ENCODE results near the gene MAP1LC3A. TPM values are rescaled to one million over a fixed set of nuclear protein-coding genes. Genes with fewer than 3 reads are reported as not detected.

Gene MAP1LC3A
- total RNA-seq, 2 donors from 2014 or later: 44.8 to 46.2 TPM

DNA sequence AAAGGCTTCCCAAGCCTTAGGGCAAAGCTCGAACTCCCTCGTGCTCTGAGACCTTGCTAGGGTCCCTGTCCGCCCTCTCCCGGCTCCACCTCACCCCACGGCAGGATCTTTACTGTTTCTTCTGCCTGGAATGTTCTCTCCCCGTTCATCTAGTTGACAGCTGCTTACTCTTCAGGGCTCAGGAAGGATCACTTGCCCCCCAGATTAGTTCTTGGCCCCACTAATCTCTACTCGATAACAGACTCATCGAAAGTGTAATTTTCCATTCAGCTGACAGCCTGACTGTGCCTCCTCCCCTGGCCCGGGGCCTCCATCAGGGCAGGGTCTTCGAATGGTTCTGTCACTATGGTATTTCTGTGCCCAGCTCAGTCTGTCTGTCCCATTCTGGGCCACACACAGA, 3.1 kb downstream of the MAP1LC3A start:
- TF ChIP-seq, protein P1, sequence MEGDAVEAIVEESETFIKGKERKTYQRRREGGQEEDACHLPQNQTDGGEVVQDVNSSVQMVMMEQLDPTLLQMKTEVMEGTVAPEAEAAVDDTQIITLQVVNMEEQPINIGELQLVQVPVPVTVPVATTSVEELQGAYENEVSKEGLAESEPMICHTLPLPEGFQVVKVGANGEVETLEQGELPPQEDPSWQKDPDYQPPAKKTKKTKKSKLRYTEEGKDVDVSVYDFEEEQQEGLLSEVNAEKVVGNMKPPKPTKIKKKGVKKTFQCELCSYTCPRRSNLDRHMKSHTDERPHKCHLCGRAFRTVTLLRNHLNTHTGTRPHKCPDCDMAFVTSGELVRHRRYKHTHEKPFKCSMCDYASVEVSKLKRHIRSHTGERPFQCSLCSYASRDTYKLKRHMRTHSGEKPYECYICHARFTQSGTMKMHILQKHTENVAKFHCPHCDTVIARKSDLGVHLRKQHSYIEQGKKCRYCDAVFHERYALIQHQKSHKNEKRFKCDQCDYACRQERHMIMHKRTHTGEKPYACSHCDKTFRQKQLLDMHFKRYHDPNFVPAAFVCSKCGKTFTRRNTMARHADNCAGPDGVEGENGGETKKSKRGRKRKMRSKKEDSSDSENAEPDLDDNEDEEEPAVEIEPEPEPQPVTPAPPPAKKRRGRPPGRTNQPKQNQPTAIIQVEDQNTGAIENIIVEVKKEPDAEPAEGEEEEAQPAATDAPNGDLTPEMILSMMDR (IDR thresholded peaks at IDR 0.05): no peak
- H3K4me3 ChIP-seq: no peak overlapping the region
- no peaks in the 10 kb centered on the region for H3K4me1 ChIP-seq
- no peak overlapping the region for H3K27ac ChIP-seq
- no peaks in the 10 kb centered on the region for H3K9me3 ChIP-seq
- H3K9ac ChIP-seq (ENCODE audit: low read depth in 2 of 2, low read length in 2 of 2): no peak overlapping the region
- DNase-seq: no peak
- H3K27me3 ChIP-seq: no peaks in the 10 kb centered on the region
- H3K36me3 ChIP-seq: no peaks in the 10 kb centered on the region
- intact Hi-C loops (cut with DNase I): no loop called here

DNA sequence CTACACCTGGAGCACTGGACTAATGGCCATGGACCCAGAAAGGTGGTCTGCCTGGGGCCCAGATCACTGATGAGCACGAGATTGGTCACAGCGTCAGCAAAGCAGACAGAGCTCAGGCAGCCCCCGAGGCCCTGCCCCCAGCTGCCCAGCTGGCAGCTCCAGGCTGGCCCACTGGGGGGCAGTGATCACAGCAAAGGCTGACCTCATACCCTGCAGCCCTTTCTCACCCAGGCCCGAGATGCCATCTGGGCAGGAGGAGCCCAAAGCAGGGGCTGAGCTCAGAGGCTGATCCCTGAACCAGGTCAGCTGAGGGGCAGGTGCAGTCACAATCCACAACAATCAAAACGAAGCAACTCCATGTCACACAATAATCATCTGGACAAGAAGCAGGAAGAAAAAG, 4.1 kb downstream of the MAP1LC3A start:
- Histone ChIP-seq H3K27me3 (no peaks in the 10 kb centered on the region), H3K9ac (ENCODE audit: low read depth in 2 of 2, low read length in 2 of 2) (no peak overlapping the region), H3K4me1 (no peaks in the 10 kb centered on the region), H3K4me3 (no peak overlapping the region), H3K36me3 (no peaks in the 10 kb centered on the region), H3K27ac (no peak overlapping the region), H3K9me3 (no peaks in the 10 kb centered on the region)
- DNase-seq: no peak
- intact Hi-C loops (cut with DNase I): no loop called here
- TF ChIP-seq, protein P1 (IDR thresholded peaks at IDR 0.05): no peak

DNA sequence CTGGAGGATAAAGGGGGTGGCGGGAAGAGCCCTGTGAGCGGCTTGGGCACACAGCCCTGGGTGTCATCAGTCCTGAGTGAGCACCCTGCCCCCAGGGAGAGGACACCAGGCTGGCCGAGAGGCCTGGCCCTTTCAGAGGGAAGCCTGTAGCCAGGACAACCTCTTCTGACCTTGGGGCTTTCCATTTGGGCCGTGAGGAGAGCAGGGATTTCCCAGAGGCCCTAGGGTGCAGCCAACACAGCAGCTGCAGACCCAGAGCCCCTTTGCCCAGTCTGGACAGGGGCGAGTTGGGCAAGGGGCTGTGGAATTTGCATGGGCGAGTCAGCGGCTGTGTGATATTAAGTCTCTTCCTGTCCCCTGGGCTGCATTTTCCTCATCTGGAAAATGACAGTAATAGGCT, 6.3 kb downstream of the MAP1LC3A start:
- Histone ChIP-seq H3K27me3 (no peaks in the 10 kb centered on the region), H3K4me1 (no peaks in the 10 kb centered on the region), H3K4me3 (no peak overlapping the region), H3K9ac (ENCODE audit: low read depth in 2 of 2, low read length in 2 of 2) (no peak overlapping the region), H3K36me3 (no peaks in the 10 kb centered on the region), H3K9me3 (no peaks in the 10 kb centered on the region), H3K27ac (no peak overlapping the region)
- no peak for DNase-seq
- intact Hi-C loops (cut with DNase I): no loop called here
- TF ChIP-seq, protein P1 (IDR thresholded peaks at IDR 0.05): no peak

DNA sequence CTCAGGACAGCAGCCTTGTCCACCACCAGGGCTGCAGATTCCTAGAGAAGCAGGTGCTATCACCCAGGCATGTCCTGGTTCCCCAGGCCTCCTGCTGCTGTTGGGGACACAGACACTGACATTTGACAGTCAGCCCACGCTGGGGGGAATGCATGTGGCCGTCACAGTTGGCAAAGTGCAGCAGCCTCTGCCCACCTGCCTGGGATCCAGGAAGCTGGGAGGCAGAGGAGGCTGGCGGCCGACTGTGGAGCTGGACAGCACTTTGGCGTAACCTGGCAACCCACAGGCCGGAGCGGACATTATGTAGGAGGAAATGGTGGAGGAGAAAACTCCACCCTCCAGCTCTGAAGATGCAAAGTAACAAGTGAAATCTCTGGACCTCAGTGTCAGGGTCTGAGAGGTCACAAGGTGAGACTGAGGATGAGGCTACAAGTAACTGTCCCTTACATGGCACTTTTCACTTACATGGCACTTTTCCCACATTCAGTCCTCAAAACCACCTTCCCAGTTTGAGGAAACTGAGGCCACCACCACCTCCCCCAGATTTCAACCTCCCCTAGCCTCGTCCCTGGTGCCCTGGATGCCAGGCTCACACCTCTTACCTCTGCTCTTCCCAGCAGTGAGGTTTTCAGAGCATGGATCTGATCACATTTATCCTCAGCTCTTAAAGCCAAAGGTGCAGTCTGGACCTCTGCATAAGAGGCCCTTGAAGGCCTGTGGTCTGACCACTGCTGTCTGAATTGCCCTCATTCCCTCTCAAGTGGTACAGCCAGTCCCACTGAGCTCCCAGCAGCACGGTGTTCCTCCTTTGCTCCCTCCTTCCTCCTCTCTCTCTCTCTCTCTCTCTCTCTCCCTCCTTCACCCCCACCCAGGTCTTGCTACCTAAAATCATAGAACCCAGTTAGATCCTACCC, 8.7 kb downstream of the MAP1LC3A start:
- H3K4me1 ChIP-seq: no peaks in the 10 kb centered on the region
- no peaks in the 10 kb centered on the region for H3K36me3 ChIP-seq
- H3K27me3 ChIP-seq: no peaks in the 10 kb centered on the region
- no peaks in the 10 kb centered on the region for H3K9me3 ChIP-seq
- no peak for DNase-seq
- intact Hi-C loops (cut with DNase I): no loop called here
- TF ChIP-seq, protein P1 (IDR thresholded peaks at IDR 0.05): no peak
- H3K4me3 ChIP-seq: no peak overlapping the region
- no peak overlapping the region for H3K27ac ChIP-seq
- no peak overlapping the region for H3K9ac ChIP-seq (ENCODE audit: low read depth in 2 of 2, low read length in 2 of 2)

DNA sequence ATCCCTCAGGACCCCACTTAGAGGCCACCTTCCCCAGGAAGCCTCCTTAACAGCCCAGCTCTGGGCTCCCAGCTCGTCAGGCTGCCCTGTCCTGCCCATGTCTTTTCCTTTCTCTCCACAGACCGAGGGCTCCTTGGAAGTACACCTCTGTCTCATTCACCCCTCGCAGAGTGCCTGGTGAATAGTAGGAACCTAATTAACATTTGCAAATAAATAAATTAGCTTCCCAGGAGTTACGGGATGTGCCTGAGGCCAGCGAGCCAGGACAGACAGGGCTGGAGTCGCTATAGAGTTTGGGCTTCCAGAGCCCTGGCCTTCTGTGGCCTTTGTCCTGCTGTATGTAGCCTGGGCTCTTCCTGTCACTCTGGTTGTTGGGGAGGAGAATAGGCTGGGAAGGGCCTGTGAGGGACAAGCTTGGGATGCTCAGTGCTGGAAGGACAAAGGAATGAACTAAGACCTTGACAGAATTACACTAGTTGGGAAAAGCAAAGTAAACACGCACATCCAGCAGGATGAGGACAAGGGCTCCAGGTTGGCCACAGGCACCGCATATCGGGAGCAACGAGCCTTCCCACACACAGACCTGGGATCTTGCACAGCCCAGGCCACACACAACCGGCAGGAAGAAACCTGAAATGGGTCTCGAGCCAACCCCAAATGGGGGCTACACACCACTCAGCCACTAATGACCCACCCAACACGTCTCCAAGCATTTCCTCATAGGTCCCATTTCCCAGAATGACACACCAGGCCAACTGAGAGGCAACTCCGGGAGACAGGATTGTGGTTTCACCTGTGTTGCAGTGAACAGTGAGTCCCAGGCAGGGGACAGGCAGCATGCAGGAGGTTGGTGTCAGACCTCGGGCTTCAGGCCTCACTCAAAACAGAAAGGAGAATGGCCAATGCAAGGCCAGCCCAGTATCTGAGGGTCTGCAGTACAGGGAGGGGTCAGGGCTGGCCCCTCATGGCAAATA, 9.7 kb downstream of the MAP1LC3A start:
- Histone ChIP-seq H3K9ac (ENCODE audit: low read depth in 2 of 2, low read length in 2 of 2) (no peak overlapping the region), H3K4me1 (no peaks in the 10 kb centered on the region), H3K36me3 (no peaks in the 10 kb centered on the region), H3K27me3 (no peaks in the 10 kb centered on the region), H3K4me3 (no peak overlapping the region), H3K9me3 (no peaks in the 10 kb centered on the region), H3K27ac (no peak overlapping the region)
- no peak for DNase-seq
- TF ChIP-seq, protein P1 (IDR thresholded peaks at IDR 0.05): no peak
- intact Hi-C loops (cut with DNase I): no loop called here

All from colonic mucosa (tissue), 4 donors.